ENCODE measurements around the gene RAB8B. TPM values are rescaled to one million over a fixed set of nuclear protein-coding genes. Genes with fewer than 3 reads are reported as not detected.

Gene RAB8B
- total and polyA plus RNA-seq, 7 donors, result 6.5 to 30.4 (median 21.7) TPM

DNA sequence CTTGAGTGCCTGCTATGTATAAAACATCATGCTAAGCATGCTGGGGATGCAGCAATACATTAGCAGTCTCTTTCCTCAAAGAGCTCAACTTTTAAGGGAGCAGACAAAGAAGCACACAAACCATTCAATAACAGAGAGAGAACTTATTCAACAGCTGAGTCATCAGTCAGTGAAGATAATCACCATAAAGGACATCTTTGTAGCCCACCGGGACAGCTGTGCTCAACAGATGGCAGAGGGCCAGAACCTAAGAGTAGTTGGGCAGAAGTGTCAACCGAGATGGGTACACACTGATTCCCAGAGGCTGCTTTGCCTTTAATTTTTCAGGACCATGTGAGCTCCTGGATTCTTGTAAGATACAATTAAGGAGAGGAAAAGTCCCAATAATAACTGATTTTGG lies 4.2 kb upstream of the RAB8B start:
- H3K27ac ChIP-seq, result no peak overlapping the region
- H3K4me3 ChIP-seq, result no peak overlapping the region
- peaks cover 0 to 11% (median 3%) of the 10 kb centered on the region in 4 donors for H3K4me1 ChIP-seq
- 56 to 72% methylated on average over 2 of the region's 2 CpGs for WGBS, 2 donors
- no peak for TF ChIP-seq POLR2AphosphoS5 (IDR thresholded peaks at IDR 0.05)
- no peak for TF ChIP-seq EP300 (IDR thresholded peaks at IDR 0.05)
- TF ChIP-seq, protein P1, sequence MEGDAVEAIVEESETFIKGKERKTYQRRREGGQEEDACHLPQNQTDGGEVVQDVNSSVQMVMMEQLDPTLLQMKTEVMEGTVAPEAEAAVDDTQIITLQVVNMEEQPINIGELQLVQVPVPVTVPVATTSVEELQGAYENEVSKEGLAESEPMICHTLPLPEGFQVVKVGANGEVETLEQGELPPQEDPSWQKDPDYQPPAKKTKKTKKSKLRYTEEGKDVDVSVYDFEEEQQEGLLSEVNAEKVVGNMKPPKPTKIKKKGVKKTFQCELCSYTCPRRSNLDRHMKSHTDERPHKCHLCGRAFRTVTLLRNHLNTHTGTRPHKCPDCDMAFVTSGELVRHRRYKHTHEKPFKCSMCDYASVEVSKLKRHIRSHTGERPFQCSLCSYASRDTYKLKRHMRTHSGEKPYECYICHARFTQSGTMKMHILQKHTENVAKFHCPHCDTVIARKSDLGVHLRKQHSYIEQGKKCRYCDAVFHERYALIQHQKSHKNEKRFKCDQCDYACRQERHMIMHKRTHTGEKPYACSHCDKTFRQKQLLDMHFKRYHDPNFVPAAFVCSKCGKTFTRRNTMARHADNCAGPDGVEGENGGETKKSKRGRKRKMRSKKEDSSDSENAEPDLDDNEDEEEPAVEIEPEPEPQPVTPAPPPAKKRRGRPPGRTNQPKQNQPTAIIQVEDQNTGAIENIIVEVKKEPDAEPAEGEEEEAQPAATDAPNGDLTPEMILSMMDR (IDR thresholded peaks at IDR 0.05), result no peak
- no peak for TF ChIP-seq POLR2A (IDR thresholded peaks at IDR 0.05)
- no peaks in the 10 kb centered on the region for H3K27me3 ChIP-seq
- no peaks in the 10 kb centered on the region for H3K36me3 ChIP-seq
- no peak for DNase-seq
- H3K9me3 ChIP-seq, result no peaks in the 10 kb centered on the region
- intact Hi-C loops (cut with DNase I), result no loop called here

- Histone ChIP-seq H3K27ac (no peak overlapping the region), H3K36me3 (no peaks in the 10 kb centered on the region), H3K27me3 (no peaks in the 10 kb centered on the region), H3K4me3 (no peak overlapping the region), H3K4me1 (peaks cover 0 to 20% (median 7%) of the 10 kb centered on the region in 4 donors), H3K9me3 (no peaks in the 10 kb centered on the region)
- intact Hi-C loops (cut with DNase I), result no loop called here
- 37 to 58% methylated on average over 2 of the region's 2 CpGs for WGBS, 2 donors
- no peak for DNase-seq
- TF ChIP-seq POLR2A (IDR thresholded peaks at IDR 0.05) (no peak), EP300 (IDR thresholded peaks at IDR 0.05) (no peak), POLR2AphosphoS5 (IDR thresholded peaks at IDR 0.05) (no peak)
- TF ChIP-seq, protein P1 (IDR thresholded peaks at IDR 0.05), result no peak
These were observed 3.3 kb upstream of the RAB8B start for GRCh38 chr15:63186065-63186464.

DNA sequence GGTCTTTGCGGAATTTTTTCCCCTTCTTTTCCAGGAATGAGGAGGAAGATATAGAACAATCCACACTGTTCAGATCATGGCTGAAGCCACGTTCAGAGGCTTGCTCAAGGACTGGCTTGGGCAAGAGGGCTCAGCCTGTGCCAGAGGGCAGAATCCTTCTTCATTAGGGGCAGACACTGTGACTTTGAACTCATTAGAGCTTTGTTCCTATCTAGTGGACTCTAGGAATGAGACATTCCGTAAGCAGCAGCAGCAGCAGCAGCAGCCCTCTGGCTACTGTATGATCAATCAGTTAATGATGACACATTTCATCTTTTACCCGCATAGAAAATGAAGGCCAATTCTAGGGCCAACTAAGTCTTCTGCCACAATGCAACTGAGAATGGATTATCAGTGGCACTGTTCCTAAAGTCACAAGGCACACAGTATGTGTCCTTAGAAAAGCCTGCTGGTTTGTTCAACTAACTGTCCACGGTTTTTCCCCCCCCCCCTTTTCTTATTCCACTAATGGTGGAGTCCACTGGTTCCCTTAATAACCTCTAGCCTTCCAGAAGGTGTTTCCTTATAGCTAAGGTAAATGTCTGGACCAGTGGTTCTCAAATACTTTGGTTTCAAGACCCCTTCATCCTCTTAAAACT lies 1.7 kb upstream of the RAB8B start:
- H3K36me3 ChIP-seq, result no peaks in the 10 kb centered on the region
- peaks cover 0 to 25% (median 10%) of the 10 kb centered on the region in 4 donors for H3K4me1 ChIP-seq
- intact Hi-C loops (cut with DNase I), result no loop called here
- H3K27ac ChIP-seq, result no peak overlapping the region
- H3K27me3 ChIP-seq, result no peaks in the 10 kb centered on the region
- H3K4me3 ChIP-seq, result no peak overlapping the region
- H3K9me3 ChIP-seq, result no peaks in the 10 kb centered on the region
- TF ChIP-seq EP300 (IDR thresholded peaks at IDR 0.05) (no peak), POLR2A (IDR thresholded peaks at IDR 0.05) (no peak), POLR2AphosphoS5 (IDR thresholded peaks at IDR 0.05) (no peak)
- TF ChIP-seq, protein P1 (IDR thresholded peaks at IDR 0.05), result no peak
- no peak for DNase-seq
- WGBS, 2 donors, result 78 to 90% methylated on average over 5 of the region's 5 CpGs

DNA sequence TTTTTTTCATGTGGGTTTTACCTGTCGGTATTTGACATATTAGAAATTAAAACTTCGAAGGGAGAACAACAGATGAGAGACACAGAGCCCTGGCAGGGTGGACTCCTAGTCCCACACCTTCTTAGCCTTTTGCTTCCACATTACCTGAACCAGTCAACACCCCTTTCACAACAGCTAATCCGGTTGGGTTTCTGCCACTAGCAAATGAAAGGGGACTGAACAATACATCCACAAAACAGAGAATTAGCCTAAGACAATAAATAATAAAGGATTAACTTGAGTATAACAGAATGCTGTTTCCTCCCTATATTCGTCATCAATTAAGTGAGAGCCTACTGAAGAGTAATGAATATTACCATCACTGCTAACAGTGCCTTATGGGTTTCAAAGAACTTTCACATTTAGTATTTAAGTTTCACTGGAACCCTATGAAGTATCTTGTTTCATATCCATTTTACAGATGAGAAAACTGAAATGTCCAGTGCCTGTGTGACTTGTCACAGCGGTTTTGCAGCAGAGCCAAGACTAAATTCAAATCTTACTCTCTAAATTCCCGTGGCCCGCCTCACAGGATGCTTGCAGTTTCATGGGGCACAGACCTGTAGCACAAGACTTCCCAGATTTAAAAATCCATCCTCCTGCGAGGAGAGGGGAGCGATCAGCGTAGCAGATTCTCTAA lies 1.0 kb upstream of the RAB8B start:
- no peaks in the 10 kb centered on the region for H3K9me3 ChIP-seq
- no peak for DNase-seq
- TF ChIP-seq POLR2AphosphoS5 (IDR thresholded peaks at IDR 0.05), result no peak
- TF ChIP-seq, protein P1 (IDR thresholded peaks at IDR 0.05), result no peak
- no peaks in the 10 kb centered on the region for H3K27me3 ChIP-seq
- peak overlapping the region; percentile 85 to 91 (median 88) for H3K27ac ChIP-seq
- no peaks in the 10 kb centered on the region for H3K36me3 ChIP-seq
- peaks cover 0 to 27% (median 10%) of the 10 kb centered on the region in 4 donors for H3K4me1 ChIP-seq
- H3K4me3 ChIP-seq, result peak overlapping the region; percentile 43 to 89 (median 82)
- intact Hi-C loops (cut with DNase I), result no loop called here
- 39 to 42% methylated on average over 10 of the region's 10 CpGs for WGBS, 2 donors
